BJ (cell line): ENCODE measurements around the gene RAD51D. TPM values are rescaled to one million over a fixed set of nuclear protein-coding genes. Genes with fewer than 3 reads are reported as not detected.

Experiments used
- CTCF ChIA-PET: fragments of 350-600 bp; formaldehyde crosslinking; extraction: SDS; loops from one replicate; lab custom pipeline; 2021; ENCODE audit warnings: antibody characterized with exemption, inconsistent platforms; lab: Yijun Ruan, JAX
- POLR2A ChIA-PET: fragments of 300-600 bp; sonication (Branson Sonifier 250); formaldehyde crosslinking; extraction: SDS; loops from one replicate; lab custom pipeline; 2021; ENCODE audit warnings: antibody characterized with exemption; lab: Charles Lee
- DNase-seq: peaks from one replicate; pipeline ENCODE4 v3.0.0-alpha.2; 2011; ENCODE audit warnings: low read depth
- H3K27me3 ChIP-seq: 2 replicates; pipeline ENCODE4 v1.6.0; 2011; ENCODE audit warnings: low read length; ENCODE audit not compliant: control insufficient read depth, insufficient read depth
- H3K36me3 ChIP-seq: 2 replicates; pipeline ENCODE4 v1.5.1; 2011; ENCODE audit warnings: low read length; ENCODE audit not compliant: control insufficient read depth, insufficient read depth
- H3K4me3 ChIP-seq: 2 replicates; pipeline ENCODE4 v1.5.1; 2011; ENCODE audit warnings: low read depth, mild to moderate bottlenecking, control low read depth, low read length
- CTCF ChIP-seq: IDR thresholded peaks from 2 replicates; pipeline ENCODE4 v1.5.1; 2011; ENCODE audit warnings: low read depth, mild to moderate bottlenecking, control low read depth, inconsistent platforms, low read length, moderate library complexity; ENCODE audit not compliant: insufficient read depth
- polyA plus RNA-seq: library from polyadenylated mRNA; depleted of rRNA; stranded (reverse); fragments of >200 nt; gene quantifications from 2 replicates; pipeline ENCODE4 v1.2.3, GENCODE V29; 2011

The RAD51D gene
- polyA plus RNA-seq, 1 experiment, result 16.1 TPM

DNA sequence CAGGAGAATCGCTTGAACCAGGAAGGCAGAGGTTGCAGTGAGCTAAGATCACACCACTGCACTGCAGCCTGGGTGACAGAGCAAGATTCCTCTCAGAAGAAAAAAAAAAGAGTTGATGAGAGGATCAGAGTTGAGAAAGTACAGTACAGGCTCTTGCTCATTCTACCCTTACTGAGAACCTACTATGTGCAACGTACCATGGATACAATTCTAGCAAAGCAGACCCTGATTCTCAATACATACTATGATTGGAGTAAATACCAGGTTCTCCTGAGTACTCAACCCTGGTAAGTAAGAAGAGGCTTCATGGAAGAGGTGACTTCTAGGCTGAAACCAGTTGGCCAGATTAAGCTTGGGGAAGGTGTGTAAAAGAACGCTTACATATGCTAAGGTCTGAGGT, 57.4 kb downstream of the RAD51D start:
- no peaks in the 10 kb centered on the region for H3K27me3 ChIP-seq
- TF ChIP-seq CTCF, result no peak
- no peak for DNase-seq
- ChIA-PET POLR2A (no interaction called here), CTCF (no interaction called here)
- H3K36me3 ChIP-seq, result no peaks in the 10 kb centered on the region; the same call in 1 of the 2 replicates
- H3K4me3 ChIP-seq, result no peak overlapping the region

DNA sequence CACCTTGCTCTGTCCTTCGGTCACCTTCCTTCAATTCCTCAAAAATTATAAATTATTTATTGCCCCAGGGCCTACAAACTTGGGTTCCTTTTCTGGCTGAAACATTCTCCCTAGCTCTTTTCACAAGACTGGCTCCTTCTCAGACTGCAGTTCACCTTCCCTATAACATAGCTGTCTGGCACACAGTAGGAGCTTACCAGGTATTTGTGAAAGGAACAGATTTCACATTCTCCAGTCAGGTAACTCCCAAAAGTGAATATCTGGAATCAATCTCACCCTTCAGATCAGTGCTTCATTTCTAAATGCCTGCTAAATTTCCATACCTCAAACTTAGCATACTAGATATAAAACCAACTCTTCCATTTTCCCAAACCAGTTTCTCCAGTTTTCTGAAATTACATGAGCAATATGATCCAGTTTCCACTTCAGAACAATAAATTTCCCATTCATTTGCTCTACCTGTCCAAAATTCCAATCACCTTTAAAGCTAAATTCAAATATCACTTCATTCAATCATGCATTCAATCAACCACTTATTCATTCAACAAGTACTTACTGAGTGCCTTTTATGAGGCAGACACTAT, 62.2 kb downstream of the RAD51D start:
- Histone ChIP-seq H3K27me3 (no peaks in the 10 kb centered on the region), H3K36me3 (no peaks in the 10 kb centered on the region; the same call in 1 of the 2 replicates), H3K4me3 (no peak overlapping the region)
- POLR2A ChIA-PET, result no interaction called here
- DNase-seq, result no peak
- CTCF ChIA-PET, result no interaction called here
- no peak for TF ChIP-seq CTCF

GRCh38 chr17:35056013-35056412, 63.6 kb downstream of the RAD51D start:
- Histone ChIP-seq H3K4me3 (no peak overlapping the region), H3K36me3 (no peaks in the 10 kb centered on the region; the same call in 1 of the 2 replicates), H3K27me3 (no peaks in the 10 kb centered on the region)
- CTCF ChIA-PET, result no interaction called here
- TF ChIP-seq CTCF, result no peak
- POLR2A ChIA-PET, result no interaction called here
- no peak for DNase-seq

GRCh38 chr17:35053204-35053603, 66.5 kb downstream of the RAD51D start:
- ChIA-PET POLR2A (no interaction called here), CTCF (interaction anchor here (1.3 kb wide), 1 partner anchor 10 kb away, joined by 3 read pairs; no protein-coding TSS in a partner anchor)
- DNase-seq, result no peak
- no peak overlapping the region for H3K4me3 ChIP-seq
- H3K36me3 ChIP-seq, result no peaks in the 10 kb centered on the region
- no peaks in the 10 kb centered on the region for H3K27me3 ChIP-seq
- no peak for TF ChIP-seq CTCF

DNA sequence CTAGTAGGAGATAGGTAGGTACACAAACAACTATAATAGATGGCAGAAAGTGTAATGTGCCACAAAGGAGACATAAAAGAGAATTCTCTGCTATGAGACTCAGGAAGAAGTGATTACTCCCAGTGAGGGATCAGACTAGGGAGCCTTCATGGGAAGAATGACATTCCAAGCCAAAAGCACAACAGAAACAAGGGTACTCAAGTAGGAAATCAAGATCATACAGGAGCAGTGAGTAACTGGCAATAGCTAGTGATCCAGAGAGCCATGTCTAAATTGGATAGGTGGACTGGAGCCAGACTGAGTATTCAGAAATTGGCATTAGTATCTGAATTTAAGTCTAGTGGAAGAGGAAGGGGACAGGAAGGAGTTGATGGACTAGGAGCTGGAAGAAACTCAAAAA, 66.9 kb downstream of the RAD51D start:
- ChIA-PET CTCF (interaction anchor here (1.3 kb wide), 1 partner anchor 10 kb away, joined by 3 read pairs; no protein-coding TSS in a partner anchor), POLR2A (no interaction called here)
- TF ChIP-seq CTCF, result no peak
- Histone ChIP-seq H3K36me3 (no peaks in the 10 kb centered on the region), H3K27me3 (no peaks in the 10 kb centered on the region), H3K4me3 (no peak overlapping the region)
- no peak for DNase-seq
